IPS DF 4.7 (cell line): ENCODE data around the gene FAM13C.

Experiments
- DNase-seq: peaks from one replicate; pipeline ENCODE4 v3.0.0-alpha.2; 2013; ENCODE audit warnings: low spot score; ENCODE audit errors: extremely low read depth

Gene FAM13C

DNA sequence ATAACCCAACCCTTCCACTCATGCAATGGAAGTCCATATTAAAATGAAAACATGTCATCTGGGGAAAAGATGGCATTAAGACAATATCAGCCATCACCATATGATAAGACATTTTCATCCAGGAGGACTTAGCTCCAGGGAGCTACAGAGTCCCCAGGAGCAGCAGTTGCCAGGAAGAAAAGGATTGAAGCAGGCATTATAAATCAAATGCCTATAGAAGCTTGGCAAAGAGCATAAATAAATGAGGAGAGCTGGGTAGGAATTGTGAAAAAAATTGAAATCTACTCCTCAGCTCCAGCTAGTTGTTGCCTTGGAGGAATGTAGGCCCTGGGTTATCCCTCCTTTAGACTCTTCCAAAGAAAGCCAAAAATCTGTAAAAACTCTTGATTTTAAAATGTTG, 42.5 kb downstream of the FAM13C start:
- DNase-seq: no peak

GRCh38 chr10:59317066-59317465, 45.3 kb downstream of the FAM13C start:
- DNase-seq: no peak

DNA sequence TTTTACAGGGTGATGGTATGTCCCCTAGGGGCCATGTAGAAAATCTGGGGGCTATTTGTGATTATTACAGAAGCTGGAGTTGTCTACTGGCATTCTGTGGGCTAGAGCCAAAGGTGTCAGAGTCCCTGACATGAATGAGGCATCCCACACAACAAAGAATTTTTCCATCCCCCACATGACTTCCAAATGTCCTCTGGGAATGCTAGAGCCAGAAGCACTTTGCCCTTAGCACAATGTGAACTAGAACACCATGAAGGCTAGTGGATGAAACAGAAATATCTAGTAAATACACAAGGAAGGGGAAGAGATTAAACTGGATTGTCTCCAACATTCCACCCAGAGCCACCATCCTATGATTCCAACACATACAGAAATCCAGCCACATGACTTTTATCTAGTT, 46.9 kb downstream of the FAM13C start:
- DNase-seq: no peak

DNA sequence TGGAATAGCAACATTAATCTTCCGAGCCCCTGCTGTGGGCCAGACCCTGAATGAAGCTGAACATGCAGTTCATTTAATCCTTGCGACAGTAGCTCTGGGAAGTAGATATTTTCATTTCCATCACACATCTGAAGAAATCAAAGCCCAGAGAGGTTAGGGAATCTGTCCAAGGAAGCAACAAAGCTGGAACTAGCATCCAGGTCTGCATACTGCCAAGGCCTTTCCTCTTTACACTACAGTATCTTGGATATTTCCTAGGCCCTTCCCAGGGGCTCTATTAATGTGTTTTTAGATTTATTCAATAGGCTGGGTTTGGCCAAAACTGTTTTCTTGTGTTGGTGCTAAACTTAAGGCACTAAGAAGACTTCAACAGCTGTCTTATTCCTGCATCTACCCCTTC, 48.1 kb downstream of the FAM13C start:
- DNase-seq: no peak

- DNase-seq: no peak
Measured at GRCh38 chr10:59312247-59312646, 50.1 kb downstream of the FAM13C start.

GRCh38 chr10:59311025-59311424, 51.3 kb downstream of the FAM13C start:
- no peak for DNase-seq

GRCh38 chr10:59310324-59310914, 51.9 kb downstream of the FAM13C start:
- DNase-seq: no peak

GRCh38 chr10:59304521-59305097, 57.7 kb downstream of the FAM13C start:
- no peak for DNase-seq

DNA sequence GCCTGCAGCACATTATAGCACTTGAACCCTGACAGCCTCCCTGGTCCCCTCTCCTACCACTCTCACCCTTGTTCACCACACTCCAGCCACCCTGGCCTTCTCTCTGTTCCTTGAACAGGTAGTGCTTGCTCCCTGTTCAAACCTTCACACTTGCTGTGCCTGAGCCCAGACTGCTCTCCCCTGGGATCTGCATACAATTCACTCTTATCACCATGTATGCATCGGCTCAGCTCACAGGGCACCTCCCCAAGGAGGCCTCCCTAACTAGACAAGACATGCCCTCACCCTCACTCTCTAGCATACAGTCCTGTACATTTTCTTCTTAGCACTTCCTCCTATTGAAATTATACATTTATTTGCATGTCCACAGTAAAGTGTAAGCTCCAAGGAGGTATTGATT, 59.3 kb downstream of the FAM13C start:
- DNase-seq: no peak

DNA sequence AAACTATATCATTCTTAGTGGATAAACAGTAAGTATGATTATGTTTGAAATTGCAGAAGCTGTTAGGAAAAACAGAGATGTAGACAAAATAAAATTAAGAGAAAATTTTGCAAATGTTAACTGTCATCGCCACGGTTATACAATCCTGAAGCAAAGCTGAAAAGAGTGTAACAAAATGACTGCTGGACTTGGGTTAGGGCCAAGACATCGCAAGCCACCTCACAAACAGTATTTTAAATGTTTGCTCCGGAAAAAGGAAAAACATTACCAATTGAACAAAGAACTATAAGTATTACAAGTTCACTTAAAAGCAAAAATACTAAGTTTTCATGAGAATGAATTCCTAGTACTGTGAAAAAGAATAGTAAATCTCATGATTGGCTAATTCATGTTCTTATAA, 60.0 kb downstream of the FAM13C start:
- DNase-seq: no peak

DNA sequence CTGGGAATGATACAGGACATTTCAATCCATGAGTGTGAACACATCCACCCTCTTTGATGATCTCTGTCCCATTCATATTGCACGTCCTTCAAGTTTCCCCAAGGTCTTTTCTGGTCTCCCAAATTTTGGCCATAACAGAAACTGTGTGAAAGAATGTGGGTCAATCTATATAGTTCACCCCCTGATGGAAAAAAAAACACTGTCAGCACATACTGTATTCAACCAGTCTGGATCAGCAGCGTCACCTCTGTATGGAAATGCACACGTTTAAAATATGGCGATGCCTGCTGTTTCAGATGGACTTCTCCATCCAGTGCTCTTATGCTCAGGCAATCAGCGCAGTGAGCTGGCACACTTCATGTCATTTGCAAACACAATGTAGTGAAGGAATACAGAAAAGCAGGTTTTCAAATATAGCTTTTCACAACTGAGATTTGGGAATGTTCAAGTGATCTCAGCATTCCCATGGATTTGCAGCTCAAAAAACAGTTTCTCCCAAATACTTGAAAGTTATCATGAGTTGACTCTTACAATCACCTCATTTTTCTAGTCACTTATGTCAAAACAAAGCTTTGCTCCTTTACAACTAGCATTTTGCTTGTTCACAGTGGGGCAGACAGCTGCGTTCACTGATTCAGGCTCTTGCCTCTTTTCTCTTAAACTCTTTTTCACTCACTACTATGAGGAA, 61.1 kb downstream of the FAM13C start:
- DNase-seq: no peak

GRCh38 chr10:59300386-59300785, 62.0 kb downstream of the FAM13C start:
- no peak for DNase-seq

DNA sequence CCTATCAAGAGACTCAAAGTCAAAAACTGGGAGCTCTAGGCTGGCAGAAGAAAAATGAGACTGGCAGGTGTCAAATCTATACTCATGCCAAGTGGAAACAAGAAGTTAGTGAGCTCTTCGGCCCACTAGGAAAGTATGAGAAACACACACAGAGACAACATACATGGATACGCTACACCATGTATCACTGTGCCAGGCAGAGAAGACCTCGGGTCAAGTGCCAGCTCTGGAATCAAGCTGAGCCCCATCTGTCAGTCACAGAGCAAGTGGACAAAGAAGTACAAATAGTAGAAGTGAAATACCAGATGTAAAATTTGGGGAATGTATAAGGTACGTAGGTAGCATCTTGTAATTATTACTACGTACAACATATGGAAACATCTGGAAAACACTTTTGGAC, 62.4 kb downstream of the FAM13C start:
- DNase-seq: no peak

GRCh38 chr10:59290448-59290847, 71.9 kb downstream of the FAM13C start:
- DNase-seq: no peak

- DNase-seq: no peak
Measured at GRCh38 chr10:59289853-59290252, 72.5 kb downstream of the FAM13C start.

GRCh38 chr10:59287587-59288255, 74.6 kb downstream of the FAM13C start:
- no peak for DNase-seq

DNA sequence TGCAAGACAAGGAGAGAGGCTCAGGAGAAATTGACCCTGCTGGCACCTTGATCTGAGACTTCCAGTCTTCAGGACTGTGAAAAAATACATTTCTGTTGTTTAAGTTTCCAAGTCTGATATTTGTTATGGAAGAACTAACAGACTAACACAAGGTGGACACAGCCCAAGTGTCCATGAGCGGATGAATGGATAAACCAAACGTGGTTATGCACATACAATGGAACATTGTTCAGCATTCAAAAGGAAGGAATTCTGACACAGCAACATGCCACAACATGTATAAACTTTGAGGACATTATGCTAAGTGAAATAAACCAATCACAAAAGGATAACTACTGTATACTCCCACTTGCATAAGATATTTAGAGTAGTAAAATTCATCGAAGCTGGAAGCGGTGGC, 76.5 kb downstream of the FAM13C start:
- DNase-seq: no peak

GRCh38 chr10:59285073-59285472, 77.3 kb downstream of the FAM13C start:
- DNase-seq: no peak

- DNase-seq: no peak
Measured at GRCh38 chr10:59284118-59284975, 78.0 kb downstream of the FAM13C start.

DNA sequence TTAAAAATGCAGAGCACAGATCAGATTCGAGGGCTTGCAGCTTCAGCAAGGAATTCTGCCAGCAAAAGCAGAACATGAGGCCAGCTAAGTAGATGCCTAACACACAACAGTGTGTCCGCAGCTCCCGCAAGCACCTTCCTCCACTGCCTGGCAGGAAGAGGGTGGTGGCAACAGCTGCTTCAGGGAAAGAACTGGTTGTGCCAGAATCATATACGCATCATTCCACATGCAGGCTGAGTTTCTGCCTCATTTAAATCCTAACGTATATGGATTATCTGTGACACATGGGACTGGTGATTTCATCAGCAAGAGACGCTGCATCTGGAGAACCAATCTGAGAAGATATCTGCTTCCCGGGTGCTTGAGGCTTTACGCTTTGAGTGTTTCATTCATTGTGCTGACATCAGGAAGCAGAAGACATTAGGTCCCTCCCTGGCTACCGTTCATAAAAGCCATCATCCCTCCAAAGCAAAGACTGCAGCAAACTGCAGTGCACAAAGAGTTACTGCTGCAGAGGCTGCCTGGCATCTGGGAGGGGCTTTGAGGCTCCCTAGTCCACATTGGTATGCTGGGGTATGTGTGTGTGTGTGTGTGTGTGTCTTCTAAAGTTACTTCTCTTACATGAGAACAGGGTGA, 78.8 kb downstream of the FAM13C start:
- no peak for DNase-seq

GRCh38 chr10:59281861-59282260, 80.5 kb downstream of the FAM13C start:
- DNase-seq: no peak
